H1 (cell line): ENCODE measurements around the gene NXPH1. TPM values are rescaled to one million over a fixed set of nuclear protein-coding genes. Genes with fewer than 3 reads are reported as not detected.

Experiments
- CTCF ChIA-PET: fragments of 300-600 bp; sonication (Branson Sonifier 250); formaldehyde crosslinking; loops from one replicate; lab custom pipeline; 2021; ENCODE audit not compliant: partially characterized antibody; lab: Charles Lee
- POLR2A ChIA-PET: fragments of 300-600 bp; sonication (Branson Sonifier 250); formaldehyde crosslinking; loops from one replicate; lab custom pipeline; 2021; ENCODE audit warnings: inconsistent platforms; ENCODE audit not compliant: partially characterized antibody; lab: Charles Lee
- DNase-seq, 2 experiments: peaks; one replicate each; pipeline versions ENCODE4 v3.0.0 to v3.0.0-alpha.2; 2010 to 2022; ENCODE audit warnings: low spot score in 2 of 2, low read depth in 1 of 2, mixed read lengths in 1 of 2
- FAIRE-seq: peaks from 2 replicates; lab custom pipeline; 2011; peaks lifted over from hg19 to GRCh38; lab: Jason Lieb, UNC
- H2AFZ ChIP-seq: 2 replicates; pipeline ENCODE4 v1.8.1; 2012; ENCODE audit warnings: low read length, inconsistent platforms
- H2AK5ac ChIP-seq: 2 replicates; pipeline ENCODE4 v1.6.1; 2013; ENCODE audit warnings: low read depth, low read length
- H2BK120ac ChIP-seq: replicated peaks from 2 replicates; pipeline ENCODE3; 2013; ENCODE audit warnings: low read depth, low read length, inconsistent platforms
- H2BK12ac ChIP-seq: 2 replicates; pipeline ENCODE4 v1.6.1; 2013; ENCODE audit warnings: low read depth, low read length
- H2BK15ac ChIP-seq: 2 replicates; pipeline ENCODE4 v1.6.1; 2013; ENCODE audit warnings: low read length
- H2BK20ac ChIP-seq: 2 replicates; pipeline ENCODE4 v1.6.1; 2013; ENCODE audit warnings: low read length
- H2BK5ac ChIP-seq: 2 replicates; pipeline ENCODE4 v1.6.1; 2013; ENCODE audit warnings: low read depth, low read length
- H3K14ac ChIP-seq: 2 replicates; pipeline ENCODE4 v1.6.1; 2013; ENCODE audit warnings: inconsistent platforms; ENCODE audit not compliant: insufficient read length
- H3K18ac ChIP-seq: 2 replicates; pipeline ENCODE4 v1.6.1; 2013; ENCODE audit warnings: low read length; ENCODE audit errors: extremely low read depth
- H3K23ac ChIP-seq: 2 replicates; pipeline ENCODE4 v1.6.1; 2013; ENCODE audit warnings: inconsistent platforms; ENCODE audit not compliant: insufficient read length
- H3K23me2 ChIP-seq: 2 replicates; pipeline ENCODE4 v1.6.1; 2013; ENCODE audit warnings: low read depth, low read length
- H3K27ac ChIP-seq: 2 replicates; pipeline ENCODE4 v1.6.1; 2011; ENCODE audit warnings: low read depth, low read length, inconsistent platforms
- H3K27me3 ChIP-seq, 4 experiments: replicated peaks in 1 of 4; 1 replicate in 1 of 4; 2 replicates in 3 of 4; pipeline versions ENCODE4 v1.6.1 to v1.8.1; 2011 to 2013; ENCODE audit warnings: low read length in 3 of 4, mild to moderate bottlenecking in 3 of 4, inconsistent platforms in 2 of 4, mixed read lengths in 2 of 4, moderate library complexity in 1 of 4; ENCODE audit not compliant: control insufficient read depth in 3 of 4, insufficient read depth in 3 of 4; ENCODE audit errors: extremely low read depth in 1 of 4
- H3K36me3 ChIP-seq, 4 experiments: 2 replicates each; pipeline versions ENCODE4 v1.6.1 to v1.8.1; 2011 to 2013; ENCODE audit warnings: mild to moderate bottlenecking in 4 of 4, low read length in 3 of 4, moderate library complexity in 2 of 4, control low read depth in 1 of 4, inconsistent platforms in 1 of 4; ENCODE audit not compliant: insufficient read depth in 4 of 4, control insufficient read depth in 2 of 4
- H3K4ac ChIP-seq: replicated peaks from 2 replicates; pipeline ENCODE3; 2013; ENCODE audit warnings: low read length, low read depth, mixed read lengths, inconsistent platforms; ENCODE audit not compliant: insufficient read length
- H3K4me1 ChIP-seq, 4 experiments: replicated peaks in 1 of 4; 1 replicate in 1 of 4; 2 replicates in 3 of 4; pipeline versions ENCODE4 v1.6.1 to v1.8.1; 2011 to 2013; ENCODE audit warnings: low read length in 3 of 4, inconsistent platforms in 2 of 4, mixed read lengths in 1 of 4; ENCODE audit not compliant: insufficient read depth in 4 of 4, control insufficient read depth in 3 of 4
- H3K4me2 ChIP-seq, 2 experiments: 2 replicates each; pipeline versions ENCODE4 v1.6.1 to v1.8.1; 2011 to 2013; ENCODE audit warnings: low read depth in 2 of 2, low read length in 2 of 2, control low read depth in 1 of 2, inconsistent platforms in 1 of 2, mild to moderate bottlenecking in 1 of 2; ENCODE audit not compliant: insufficient read depth in 1 of 2
- H3K4me3 ChIP-seq, 4 experiments: fragments of 200-600, 300-600 bp in 1 of 4; sonication (generic), shearing (Covaris generic), sonication (Bioruptor Twin) in 1 of 4; 2 replicates each; pipeline versions ENCODE4 v1.5.1 to v1.8.1; 2011 to 2016; ENCODE audit warnings: low read length in 4 of 4, low read depth in 3 of 4, control low read depth in 2 of 4, inconsistent platforms in 2 of 4, mild to moderate bottlenecking in 2 of 4, mixed read lengths in 1 of 4, moderate library complexity in 1 of 4; ENCODE audit not compliant: insufficient read depth in 2 of 4; ENCODE audit errors: extremely low read depth in 1 of 4
- H3K56ac ChIP-seq: replicated peaks from 2 replicates; pipeline ENCODE3; 2013; ENCODE audit warnings: low read depth, mild to moderate bottlenecking, mixed read lengths, low read length, inconsistent platforms; ENCODE audit not compliant: insufficient read length
- H3K79me1 ChIP-seq: 2 replicates; pipeline ENCODE4 v1.6.1; 2013; ENCODE audit warnings: low read depth, low read length, control low read depth
- H3K79me2 ChIP-seq, 2 experiments: 2 replicates each; pipeline versions ENCODE4 v1.6.1 to v1.8.1; 2012 to 2013; ENCODE audit warnings: low read length in 2 of 2, mild to moderate bottlenecking in 2 of 2, inconsistent platforms in 1 of 2; ENCODE audit not compliant: insufficient read depth in 2 of 2, control insufficient read depth in 1 of 2
- H3K9ac ChIP-seq, 4 experiments: replicated peaks in 1 of 4; 1 replicate in 1 of 4; 2 replicates in 3 of 4; pipeline versions ENCODE4 v1.6.1 to v1.8.1; 2011 to 2013; ENCODE audit warnings: low read depth in 3 of 4, low read length in 3 of 4, control low read depth in 2 of 4, mild to moderate bottlenecking in 2 of 4, moderate library complexity in 2 of 4, inconsistent platforms in 1 of 4; ENCODE audit errors: extremely low read depth in 1 of 4
- H3K9me3 ChIP-seq, 2 experiments: 2 replicates each; pipeline versions ENCODE4 v1.6.1 to v1.8.1; 2012 to 2013; ENCODE audit warnings: mild to moderate bottlenecking in 2 of 2, moderate library complexity in 2 of 2, control low read depth in 1 of 2, inconsistent platforms in 1 of 2, low read depth in 1 of 2, low read length in 1 of 2, mixed read lengths in 1 of 2; ENCODE audit not compliant: insufficient read depth in 2 of 2
- H4K20me1 ChIP-seq, 2 experiments: replicated peaks in 1 of 2; 2 replicates each; pipeline versions ENCODE3 to v1.8.1; 2011 to 2013; ENCODE audit warnings: inconsistent platforms in 2 of 2, low read length in 2 of 2, mild to moderate bottlenecking in 1 of 2; ENCODE audit not compliant: insufficient read depth in 2 of 2, control insufficient read depth in 1 of 2
- H4K5ac ChIP-seq: 2 replicates; pipeline ENCODE4 v1.6.1; 2013; ENCODE audit warnings: low read length, low read depth, mixed read lengths, inconsistent platforms; ENCODE audit not compliant: insufficient read length
- H4K8ac ChIP-seq: 2 replicates; pipeline ENCODE4 v1.8.0; 2013; ENCODE audit warnings: mild to moderate bottlenecking, moderate library complexity, low read length, inconsistent platforms; ENCODE audit not compliant: insufficient read depth; ENCODE audit errors: extremely low read depth
- H4K91ac ChIP-seq: replicated peaks from 2 replicates; pipeline ENCODE3; 2013; ENCODE audit warnings: low read length, mixed read lengths, inconsistent platforms; ENCODE audit not compliant: insufficient read length
- BCL11A ChIP-seq, 2 experiments: IDR thresholded peaks; one replicate each; pipeline ENCODE4 v1.6.1; 2011; ENCODE audit warnings: low read depth in 2 of 2, low read length in 2 of 2, mild to moderate bottlenecking in 2 of 2
- GABPA ChIP-seq: IDR thresholded peaks from 2 replicates; pipeline ENCODE4 v1.6.1; 2011; ENCODE audit warnings: mild to moderate bottlenecking, low read length, moderate library complexity, borderline replicate concordance; ENCODE audit not compliant: insufficient read depth
- KDM5A ChIP-seq: fragments of 200-600 bp; IDR thresholded peaks from 2 replicates; pipeline ENCODE4 v1.7.1; 2012; ENCODE audit warnings: mild to moderate bottlenecking, low read length, inconsistent platforms, mixed read lengths
- POLR2A ChIP-seq, 2 experiments: IDR thresholded peaks; 1 replicate in 1 of 2; 2 replicates in 1 of 2; pipeline ENCODE4 v1.6.1; 2011; ENCODE audit warnings: low read depth in 2 of 2, low read length in 2 of 2, mild to moderate bottlenecking in 2 of 2; ENCODE audit errors: control extremely low read depth in 1 of 2
- RFX5 ChIP-seq: IDR thresholded peaks from 2 replicates; pipeline ENCODE4 v1.6.1; 2011; ENCODE audit warnings: low read depth, low read length, improper control_type of control experiment, borderline replicate concordance
- RNF2 ChIP-seq: fragments of 200-900, 300-1000 bp; sonication (generic); IDR thresholded peaks from 2 replicates; pipeline ENCODE4 v1.7.1; 2016; ENCODE audit warnings: borderline replicate concordance, low read depth, mild to moderate bottlenecking, antibody characterized with exemption, low read length; ENCODE audit not compliant: poor library complexity, severe bottlenecking; ENCODE audit errors: missing control alignments
- RXRA ChIP-seq: IDR thresholded peaks from 2 replicates; pipeline ENCODE4 v1.6.1; 2011; ENCODE audit warnings: low read depth, mild to moderate bottlenecking, low read length, moderate library complexity; ENCODE audit not compliant: insufficient read depth
- SIX5 ChIP-seq: IDR thresholded peaks from 2 replicates; pipeline ENCODE4 v1.6.1; 2011; ENCODE audit warnings: mild to moderate bottlenecking, low read depth, low read length
- SP1 ChIP-seq: IDR thresholded peaks from 2 replicates; pipeline ENCODE4 v1.6.1; 2011; ENCODE audit warnings: low read depth, low read length
- TAF1 ChIP-seq: IDR thresholded peaks from 2 replicates; pipeline ENCODE4 v1.6.1; 2011; ENCODE audit warnings: mild to moderate bottlenecking, low read depth, low read length
- TEAD4 ChIP-seq: IDR thresholded peaks from 2 replicates; pipeline ENCODE4 v1.6.1; 2012; ENCODE audit warnings: low read depth, low read length, inconsistent platforms, mixed read lengths
- WGBS, 2 experiments: shearing (Covaris generic) in 1 of 2; methylation state at CpG; one replicate each; pipeline versions ENCODE4 v1.1.6 to v1.1.7; 2013 to 2015; ENCODE audit warnings: low lambda C conversion rate in 2 of 2, mixed read lengths in 2 of 2, inconsistent platforms in 1 of 2, low coverage in 1 of 2, missing lambda C conversion rate in 1 of 2; ENCODE audit not compliant: insufficient replicate concordance in 2 of 2, insufficient coverage in 1 of 2, insufficient read length in 1 of 2; ENCODE audit errors: extremely low coverage in 1 of 2, missing lambda C conversion rate in 1 of 2; 5-methylcytosine and 5-hydroxymethylcytosine counted together
- polyA plus RNA-seq, 7 experiments: library from polyadenylated mRNA; depleted of rRNA in 3 of 7; stranded (reverse) in 5 of 7; unstranded in 2 of 7; fragments of >200 nt in 5 of 7; fragments of 200-250 nt in 2 of 7; gene quantifications; 1 replicate in 5 of 7; 2 replicates in 1 of 7; 4 replicates in 1 of 7; pipeline versions ENCODE4 v1.2.1 to v1.2.3, GENCODE V29; 2011 to 2013; ENCODE audit warnings: missing spikeins in 2 of 7, mixed read lengths in 2 of 7
- total RNA-seq: library from RNA; stranded (reverse); fragmentation: NEBNext Ultra II Directional; extraction: Animal tissue kit (Norgen Biotek cat#: 25700); gene quantifications from 2 replicates; pipeline ENCODE4 v1.2.1, GENCODE V29; 2021
- TF ChIP-seq, protein P1 (sequence below): IDR thresholded peaks from 2 replicates; pipeline ENCODE4 v1.6.1; 2012; ENCODE audit warnings: inconsistent platforms

Gene NXPH1
- total and polyA plus RNA-seq, 2 of the 8 experiments (the other 6 are each of a cell fraction or from before 2014, with no cell fraction given) = 0.14 to 1.0 TPM

DNA sequence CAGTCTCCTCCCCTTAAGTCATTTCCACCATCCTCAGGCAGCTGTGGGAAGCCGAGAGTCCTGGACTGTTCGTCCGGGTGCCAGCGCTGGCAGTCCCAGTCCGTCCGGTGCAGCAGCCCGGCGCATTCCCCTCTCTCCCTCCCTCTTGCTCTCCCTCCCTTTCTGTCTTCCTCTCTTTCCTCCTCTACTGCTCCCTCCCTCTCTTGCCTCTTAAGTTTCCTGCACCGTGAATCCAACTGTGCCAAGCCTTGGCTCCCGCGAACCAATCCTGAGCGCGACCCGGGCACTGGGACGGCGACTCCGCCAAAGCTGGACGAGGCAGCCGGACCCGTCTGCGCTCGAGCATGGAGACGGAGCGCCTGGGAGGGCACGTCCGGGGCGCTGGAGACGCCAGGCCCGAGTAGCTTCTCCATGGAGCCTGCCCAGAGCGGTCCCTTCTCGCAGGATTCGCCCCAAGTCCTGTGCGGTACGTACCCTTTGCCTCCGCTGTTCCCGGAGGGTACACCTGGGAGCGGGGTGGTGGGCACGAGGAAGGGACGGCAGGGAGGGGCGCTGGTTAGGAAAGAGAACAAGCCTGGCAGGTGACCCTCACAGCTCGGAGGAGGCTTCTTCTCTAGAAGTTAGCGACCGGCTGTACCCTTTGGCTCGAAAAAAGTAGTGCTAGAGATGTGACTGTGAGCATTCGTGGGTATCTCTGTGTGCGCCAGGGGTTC, 1.0 kb downstream of the NXPH1 start:
- H3K4me2 ChIP-seq = peak overlapping the region; percentile 81 to 99
- H3K4me3 ChIP-seq = peak overlapping the region; percentile 43 to 74 (median 69)
- TF ChIP-seq SP1 (no peak), POLR2A (IDR thresholded peaks at IDR 0.05; ENCODE audit: control extremely low read depth in 1 of 2, low read depth in 2 of 2, low read length in 2 of 2) (no peak), SIX5 (no peak), BCL11A (IDR thresholded peaks at IDR 0.05; ENCODE audit: low read depth in 2 of 2, low read length in 2 of 2) (no peak), RFX5 (no peak), GABPA (no peak), TAF1 (0 out of 2 replicates have a peak, but pooled peaks have one; percentile 4), RXRA (no peak), RNF2 (no peak), TEAD4 (0 out of 2 replicates have a peak, but pooled peaks have one; percentile 39), KDM5A (no peak)
- TF ChIP-seq, protein P1, sequence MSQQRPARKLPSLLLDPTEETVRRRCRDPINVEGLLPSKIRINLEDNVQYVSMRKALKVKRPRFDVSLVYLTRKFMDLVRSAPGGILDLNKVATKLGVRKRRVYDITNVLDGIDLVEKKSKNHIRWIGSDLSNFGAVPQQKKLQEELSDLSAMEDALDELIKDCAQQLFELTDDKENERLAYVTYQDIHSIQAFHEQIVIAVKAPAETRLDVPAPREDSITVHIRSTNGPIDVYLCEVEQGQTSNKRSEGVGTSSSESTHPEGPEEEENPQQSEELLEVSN = no peak; the same call in 1 of the 2 replicates

More for the DNA sequence above, 1.0 kb downstream of the NXPH1 start:
- whole genome bisulfite sequencing, 2 experiments = 2% methylated on average over 39 of the region's 46 CpGs; no CpG with 5 or more reads in 1 of the 2 experiments
- H2BK12ac ChIP-seq = peak overlapping the region; percentile 30; the same call in 1 of the 2 replicates
- no peak overlapping the region for H3K27ac ChIP-seq
- H2BK120ac ChIP-seq = no peak overlapping the region
- no peak overlapping the region for H3K56ac ChIP-seq
- FAIRE-seq (no peak), DNase-seq (peak in 1 of 2 experiments; percentile 79)
- H3K4me1 ChIP-seq = peaks cover 0 to 23% (median 9%) of the 10 kb centered on the region in 4 experiments; a peak in 5 of 7 replicates
- no peak overlapping the region for H3K18ac ChIP-seq
- no peak overlapping the region for H2AK5ac ChIP-seq
- H3K36me3 ChIP-seq = no peaks in the 10 kb centered on the region
- no peaks in the 10 kb centered on the region for H3K79me2 ChIP-seq
- peak overlapping the region; percentile 5; the same call in 1 of the 2 replicates for H2AFZ ChIP-seq
- H3K9me3 ChIP-seq = no peaks in the 10 kb centered on the region
- no peak overlapping the region for H3K14ac ChIP-seq
- H3K4ac ChIP-seq = no peak overlapping the region
- ChIA-PET POLR2A (no interaction called here), CTCF (interaction anchor here (0.9 to 3.8 kb wide), 5 partner anchors 8 to 350 kb away, joined by 3 to 25 read pairs (median 9); no protein-coding TSS in a partner anchor)
- H3K23ac ChIP-seq = no peak overlapping the region
- no peak overlapping the region for H2BK20ac ChIP-seq
- H3K27me3 ChIP-seq = peaks cover 53 to 81% (median 74%) of the 10 kb centered on the region in 4 experiments
- H4K5ac ChIP-seq = no peak overlapping the region
- peak overlapping the region; percentile 17; the same call in 1 of the 2 replicates for H2BK5ac ChIP-seq
- no peaks in the 10 kb centered on the region for H3K79me1 ChIP-seq
- H3K23me2 ChIP-seq = peaks cover 22% of the 10 kb centered on the region
- no peak overlapping the region; the same call in 1 of the 2 replicates for H4K8ac ChIP-seq
- H4K20me1 ChIP-seq = peaks cover 0 to 12% of the 10 kb centered on the region in 2 experiments
- H2BK15ac ChIP-seq = no peak overlapping the region
- H4K91ac ChIP-seq = no peak overlapping the region
- no peak overlapping the region for H3K9ac ChIP-seq
